ENCODE measurements around the gene FAM3C.

DNA sequence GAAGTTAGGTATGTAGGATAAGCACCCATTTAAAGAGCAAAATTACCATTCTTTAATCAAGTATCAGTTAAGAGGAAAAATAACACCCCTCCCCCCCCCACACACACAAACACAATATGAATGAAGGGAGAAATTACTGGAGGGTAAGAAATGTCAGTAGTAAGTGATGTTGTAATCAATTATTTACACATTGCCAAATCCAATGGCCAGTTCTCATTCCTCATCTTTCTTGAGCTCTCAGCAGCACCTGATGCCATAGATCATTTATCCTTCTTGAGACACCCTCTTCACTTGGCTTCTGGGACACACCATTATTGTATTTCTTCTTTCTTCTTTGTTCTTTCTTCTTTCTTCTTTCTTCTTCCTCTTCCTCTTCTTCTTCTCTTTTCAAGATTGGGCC, 33.7 kb upstream of the FAM3C start:
- TF ChIP-seq GLIS3 (CRISPR knock-in tag; IDR thresholded peaks at IDR 0.05) (no peak), RARB (CRISPR knock-in tag; IDR thresholded peaks at IDR 0.05) (no peak)
- TF ChIP-seq, protein P1, sequence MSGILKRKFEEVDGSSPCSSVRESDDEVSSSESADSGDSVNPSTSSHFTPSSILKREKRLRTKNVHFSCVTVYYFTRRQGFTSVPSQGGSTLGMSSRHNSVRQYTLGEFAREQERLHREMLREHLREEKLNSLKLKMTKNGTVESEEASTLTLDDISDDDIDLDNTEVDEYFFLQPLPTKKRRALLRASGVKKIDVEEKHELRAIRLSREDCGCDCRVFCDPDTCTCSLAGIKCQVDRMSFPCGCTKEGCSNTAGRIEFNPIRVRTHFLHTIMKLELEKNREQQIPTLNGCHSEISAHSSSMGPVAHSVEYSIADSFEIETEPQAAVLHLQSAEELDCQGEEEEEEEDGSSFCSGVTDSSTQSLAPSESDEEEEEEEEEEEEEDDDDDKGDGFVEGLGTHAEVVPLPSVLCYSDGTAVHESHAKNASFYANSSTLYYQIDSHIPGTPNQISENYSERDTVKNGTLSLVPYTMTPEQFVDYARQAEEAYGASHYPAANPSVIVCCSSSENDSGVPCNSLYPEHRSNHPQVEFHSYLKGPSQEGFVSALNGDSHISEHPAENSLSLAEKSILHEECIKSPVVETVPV (CRISPR knock-in tag; IDR thresholded peaks at IDR 0.05) = no peak
- TF ChIP-seq, protein P2, sequence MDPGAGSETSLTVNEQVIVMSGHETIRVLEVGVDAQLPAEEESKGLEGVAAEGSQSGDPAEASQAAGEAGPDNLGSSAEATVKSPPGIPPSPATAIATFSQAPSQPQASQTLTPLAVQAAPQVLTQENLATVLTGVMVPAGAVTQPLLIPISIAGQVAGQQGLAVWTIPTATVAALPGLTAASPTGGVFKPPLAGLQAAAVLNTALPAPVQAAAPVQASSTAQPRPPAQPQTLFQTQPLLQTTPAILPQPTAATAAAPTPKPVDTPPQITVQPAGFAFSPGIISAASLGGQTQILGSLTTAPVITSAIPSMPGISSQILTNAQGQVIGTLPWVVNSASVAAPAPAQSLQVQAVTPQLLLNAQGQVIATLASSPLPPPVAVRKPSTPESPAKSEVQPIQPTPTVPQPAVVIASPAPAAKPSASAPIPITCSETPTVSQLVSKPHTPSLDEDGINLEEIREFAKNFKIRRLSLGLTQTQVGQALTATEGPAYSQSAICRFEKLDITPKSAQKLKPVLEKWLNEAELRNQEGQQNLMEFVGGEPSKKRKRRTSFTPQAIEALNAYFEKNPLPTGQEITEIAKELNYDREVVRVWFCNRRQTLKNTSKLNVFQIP (CRISPR knock-in tag; IDR thresholded peaks at IDR 0.05; ENCODE audit: borderline replicate concordance, low read depth) = no peak

Measured in SK-N-SH treated with all-trans-retinoic acid at 6 μM for 48 hours (cell line).